Myocyte (in vitro differentiated cells): ENCODE measurements around the gene NUP62. TPM values are rescaled to one million over a fixed set of nuclear protein-coding genes. Genes with fewer than 3 reads are reported as not detected.
A peak's percentile ranks its signal among the peaks of the same experiment; 100 is the strongest.

ENCODE experiments used
- DNase-seq: peaks from one replicate; pipeline ENCODE4 v3.0.0-alpha.2; 2012; ENCODE audit warnings: low read depth
- total RNA-seq: library from RNA; depleted of rRNA; stranded (reverse); fragments of >200 nt; gene quantifications from 2 replicates; pipeline ENCODE4 v1.2.3, GENCODE V29; 2014

NUP62 gene
- total RNA-seq, 1 donor from 2014 or later: 54.1 TPM

DNA sequence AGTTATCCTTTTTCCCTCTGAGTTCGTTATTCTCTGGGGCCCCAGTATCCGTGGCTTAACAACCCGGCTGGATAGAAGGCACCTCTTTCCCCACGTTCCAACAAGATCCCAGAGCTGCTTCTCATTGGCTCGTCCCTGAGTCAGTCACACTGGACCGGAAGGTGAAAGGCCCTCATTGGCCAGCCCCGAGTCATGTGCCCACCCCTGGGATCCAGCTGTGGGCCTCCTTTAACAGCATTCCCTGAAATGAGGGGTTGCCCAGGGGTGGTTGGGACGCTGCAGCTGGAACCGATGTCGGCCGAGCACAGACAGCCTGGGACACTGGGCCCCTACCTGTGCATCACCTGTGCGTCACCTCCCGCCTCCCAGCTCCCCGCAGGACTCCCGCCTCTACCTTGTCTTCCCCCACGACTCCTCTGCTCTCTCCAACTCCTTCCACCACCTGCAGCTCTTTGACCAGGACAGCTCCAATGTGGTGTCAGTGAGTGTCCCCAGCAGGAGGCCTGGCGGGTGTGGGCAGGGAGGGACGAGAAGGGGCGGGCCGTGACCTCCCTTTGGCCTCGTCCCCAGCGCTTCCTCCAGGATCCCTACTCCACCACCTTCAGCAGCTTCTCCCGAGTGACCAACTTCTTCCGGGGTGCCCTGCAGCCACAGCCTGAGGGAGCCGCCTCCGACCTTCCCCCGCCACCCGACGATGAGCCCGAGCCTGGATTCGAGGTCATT is 47.5 kb downstream of the NUP62 start:
- DNase-seq: no peak

DNA sequence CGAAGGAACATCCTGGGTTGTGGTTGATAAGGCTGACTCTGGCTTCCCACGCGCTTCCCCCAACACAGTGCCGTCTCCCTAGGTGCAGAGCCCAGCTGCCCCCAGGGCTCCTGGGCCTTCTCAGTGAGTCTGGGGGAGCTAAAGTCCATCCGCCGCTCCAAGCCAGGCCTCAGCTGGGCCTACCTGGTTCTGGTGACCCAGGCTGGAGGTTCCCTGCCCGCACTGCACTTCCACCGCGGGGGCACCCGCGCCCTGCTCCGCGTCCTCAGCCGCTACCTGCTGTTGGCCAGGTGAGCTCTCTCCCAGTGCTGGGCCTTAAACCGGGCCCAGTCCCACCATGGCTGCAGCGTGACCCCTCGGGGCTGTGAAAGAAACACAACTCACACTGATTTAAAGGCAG is 48.1 kb downstream of the NUP62 start:
- DNase-seq: no peak

DNA sequence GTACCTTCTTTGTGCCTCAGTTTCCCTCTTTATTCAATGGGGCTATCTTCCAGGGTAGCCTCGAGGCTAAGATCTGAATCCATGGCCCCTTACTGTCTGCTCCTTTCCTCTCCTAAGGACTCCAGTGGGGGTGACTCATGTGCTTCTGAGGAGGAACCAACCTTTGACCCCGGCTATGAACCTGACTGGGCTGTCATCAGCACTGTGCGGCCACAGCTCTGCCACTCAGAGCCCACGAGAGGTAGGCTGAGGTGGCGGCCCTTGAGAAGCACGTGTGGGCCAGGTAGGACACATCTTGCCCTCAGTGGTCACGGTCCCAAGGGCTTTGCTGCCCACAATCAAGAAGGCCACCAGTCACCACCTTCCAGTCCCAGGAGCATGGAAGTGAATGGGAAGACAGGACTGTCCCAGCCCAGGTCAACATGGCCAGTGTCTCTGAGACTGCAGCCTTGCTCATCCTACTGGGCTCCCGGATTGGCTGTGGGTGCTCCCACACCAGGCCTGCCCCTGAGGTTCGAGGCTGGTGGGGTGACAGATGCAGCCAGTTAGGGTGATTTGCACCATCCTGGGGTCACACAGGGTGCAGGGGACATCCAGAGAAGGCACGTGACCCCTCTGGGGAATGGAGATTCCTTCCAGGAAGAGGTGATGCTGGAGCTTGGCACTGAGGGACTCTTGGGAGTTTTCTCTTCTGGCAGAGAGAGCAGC is 49.0 kb downstream of the NUP62 start:
- no peak for DNase-seq

DNA sequence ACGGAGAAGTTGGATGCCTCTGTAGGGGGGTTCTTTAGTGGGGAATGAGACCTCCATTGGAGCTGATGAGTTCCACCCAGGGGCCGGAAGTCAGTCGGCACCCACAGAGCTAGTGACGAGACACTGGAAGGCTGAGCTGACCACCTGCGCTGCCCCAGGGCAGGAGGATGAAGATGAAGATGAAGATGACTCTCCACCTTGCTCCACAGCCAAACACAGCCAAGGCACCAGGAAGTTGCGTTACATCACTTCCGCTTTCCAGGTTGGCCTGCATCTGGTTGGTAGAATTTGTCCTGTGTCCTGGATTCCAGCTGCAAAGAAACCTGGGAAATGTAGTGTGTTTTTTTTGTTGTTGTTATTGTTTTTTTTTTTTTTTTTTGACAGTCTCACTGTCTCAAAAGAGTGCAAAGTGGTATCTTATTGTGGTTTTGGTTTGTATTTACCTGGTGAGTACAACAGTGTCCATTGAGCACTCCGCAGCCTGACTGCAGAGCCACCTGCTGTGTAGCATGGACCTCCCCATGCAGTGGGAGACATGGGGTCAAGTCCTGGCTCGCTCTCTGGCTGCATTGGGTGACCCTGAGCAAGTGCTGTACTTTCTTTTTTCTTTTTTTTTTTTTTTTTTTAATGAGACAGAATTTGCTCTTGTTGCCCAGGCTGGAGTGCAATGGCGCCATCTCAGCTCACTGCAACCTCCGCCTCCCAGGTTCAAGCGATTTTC is 49.9 kb downstream of the NUP62 start:
- DNase-seq: no peak

DNA sequence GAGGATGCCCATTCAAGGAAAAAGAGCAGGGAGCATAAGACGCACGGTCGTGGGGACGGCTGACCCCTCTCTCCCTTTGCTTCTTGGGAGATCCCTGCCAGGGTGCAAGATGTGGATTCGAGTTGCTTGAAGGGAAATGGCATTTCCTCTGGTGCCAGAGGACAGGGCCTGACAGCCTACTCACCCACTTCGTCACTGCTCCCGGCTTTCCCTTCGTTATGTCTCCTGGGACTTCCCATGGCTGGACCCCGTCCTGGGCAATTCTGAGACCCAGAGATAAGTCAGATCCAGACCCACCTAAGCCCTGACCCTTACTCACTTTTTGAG is 50.6 kb downstream of the NUP62 start:
- DNase-seq: no peak

DNA sequence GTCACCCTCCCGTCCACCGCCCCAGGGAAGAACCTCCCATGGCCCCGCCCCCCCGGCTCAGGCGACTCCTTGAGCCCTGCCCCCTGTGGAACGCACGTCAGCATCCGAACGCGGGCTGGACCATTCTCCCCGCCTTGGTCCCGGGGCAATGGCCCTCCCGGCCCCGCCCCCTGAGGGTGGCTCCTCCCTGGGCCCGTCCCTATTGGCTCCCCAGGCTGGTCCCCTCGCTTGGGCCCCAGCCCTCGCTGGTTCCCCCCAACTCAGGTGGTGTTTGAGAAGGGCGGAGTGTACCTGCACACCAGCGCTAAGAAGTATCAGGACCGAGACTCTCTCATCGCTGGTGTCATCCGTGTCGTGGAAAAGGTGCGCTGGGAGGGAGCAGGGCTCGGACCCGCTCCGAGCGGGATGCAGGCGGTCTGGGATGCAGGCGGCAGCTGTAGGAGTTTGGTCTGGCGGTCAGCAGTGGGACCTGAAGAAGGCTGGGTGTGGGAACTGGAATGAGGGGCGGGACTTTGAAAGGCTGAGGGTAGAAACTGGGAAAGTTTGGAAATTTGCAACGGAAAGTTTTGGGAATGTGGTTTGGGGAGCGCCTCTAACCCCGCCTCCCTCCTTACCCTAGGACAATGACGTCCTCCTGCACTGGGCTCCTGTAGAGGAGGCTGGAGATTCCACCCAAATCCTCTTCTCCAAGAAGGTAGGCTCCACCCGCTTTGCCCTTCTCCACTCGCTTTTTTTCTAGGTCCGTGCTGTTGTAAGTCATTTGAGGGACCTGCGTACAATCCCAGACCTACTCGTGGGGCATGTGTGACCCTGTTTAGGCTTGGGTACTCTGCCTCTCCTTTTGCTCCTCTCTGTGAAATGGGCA is 51.2 kb downstream of the NUP62 start:
- peak; percentile 98 for DNase-seq

DNA sequence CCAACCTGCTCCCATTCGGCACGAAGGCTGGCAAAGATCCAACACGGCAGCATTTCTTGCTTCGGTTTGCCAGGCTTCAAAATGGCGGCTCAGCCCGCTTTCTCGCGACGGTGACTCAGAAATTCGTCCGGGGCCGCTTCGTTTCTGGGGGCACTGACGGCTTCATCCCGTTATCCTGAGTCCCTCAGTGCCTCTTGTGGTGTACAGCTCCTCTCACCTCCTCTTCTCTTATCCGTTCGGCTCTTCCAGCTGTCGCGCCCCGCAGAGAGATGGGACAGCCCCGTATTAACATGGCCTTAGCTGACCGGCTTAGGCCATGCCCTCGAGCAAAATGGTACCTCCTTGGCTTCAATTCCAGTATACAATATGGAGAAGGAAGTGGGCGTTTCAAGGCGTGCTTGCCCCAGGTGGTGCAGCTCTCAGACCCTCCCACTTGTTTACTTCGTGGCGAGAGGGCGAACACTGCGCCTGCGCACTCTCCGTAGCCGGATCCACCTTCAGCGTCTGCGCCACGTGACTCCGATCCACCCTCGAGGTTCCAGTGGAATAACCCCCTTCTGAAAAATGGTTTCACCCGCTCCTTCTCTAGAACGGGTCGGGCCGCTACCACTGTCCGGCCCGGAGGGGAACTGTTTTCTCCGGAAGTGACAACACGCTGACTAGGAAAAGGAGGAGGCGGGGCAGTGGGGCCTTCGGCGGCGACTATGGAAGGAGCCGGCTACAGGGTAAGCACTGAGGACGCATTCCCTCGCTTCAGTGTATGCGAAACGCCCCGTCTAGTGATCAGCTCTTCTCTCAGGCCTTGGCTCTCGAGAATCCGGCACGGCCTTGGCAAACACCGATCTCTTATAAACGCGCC is 52.1 kb downstream of the NUP62 start, which contains the start of the genes AKT1S1 and TBC1D17:
AKT1S1 (minus strand) TSS at position 336 of the 859 bp plus-strand sequence. CDS start 4,060 bp downstream, outside the sequence.
TBC1D17 (plus strand) TSS at position 683 of the 859 bp plus-strand sequence; CDS start at position 705, 22 bp downstream.
- peak; percentile 100 for DNase-seq

DNA sequence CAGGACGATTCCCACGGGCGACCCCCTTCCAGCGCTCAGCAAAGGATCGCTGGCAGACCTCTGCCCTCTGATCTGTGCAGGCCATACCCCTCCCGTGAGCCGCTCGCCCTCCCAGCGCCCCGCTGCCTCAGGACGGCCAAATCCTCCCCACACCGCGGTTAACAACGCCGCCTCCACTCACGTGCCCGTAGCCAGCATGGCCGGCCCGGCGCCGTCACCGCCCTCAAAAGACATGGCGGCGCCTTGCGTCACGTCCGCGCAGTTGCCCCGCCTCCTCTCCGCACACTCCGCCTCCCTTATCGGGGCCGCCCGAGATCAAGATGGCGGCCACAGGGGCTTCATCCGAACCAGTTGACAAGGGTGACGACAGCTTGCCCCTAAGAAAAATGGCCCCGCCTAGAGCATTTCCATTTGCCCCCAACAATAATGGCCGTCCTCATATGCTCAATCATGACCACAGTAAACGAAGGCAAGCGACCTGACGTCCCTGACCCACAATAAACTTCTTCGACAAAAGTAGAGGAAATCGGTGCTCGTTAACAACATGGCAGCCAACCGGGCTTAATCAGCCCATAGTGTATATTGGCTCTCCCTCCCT is 52.8 kb downstream of the NUP62 start:
- peak; percentile 98 for DNase-seq

DNA sequence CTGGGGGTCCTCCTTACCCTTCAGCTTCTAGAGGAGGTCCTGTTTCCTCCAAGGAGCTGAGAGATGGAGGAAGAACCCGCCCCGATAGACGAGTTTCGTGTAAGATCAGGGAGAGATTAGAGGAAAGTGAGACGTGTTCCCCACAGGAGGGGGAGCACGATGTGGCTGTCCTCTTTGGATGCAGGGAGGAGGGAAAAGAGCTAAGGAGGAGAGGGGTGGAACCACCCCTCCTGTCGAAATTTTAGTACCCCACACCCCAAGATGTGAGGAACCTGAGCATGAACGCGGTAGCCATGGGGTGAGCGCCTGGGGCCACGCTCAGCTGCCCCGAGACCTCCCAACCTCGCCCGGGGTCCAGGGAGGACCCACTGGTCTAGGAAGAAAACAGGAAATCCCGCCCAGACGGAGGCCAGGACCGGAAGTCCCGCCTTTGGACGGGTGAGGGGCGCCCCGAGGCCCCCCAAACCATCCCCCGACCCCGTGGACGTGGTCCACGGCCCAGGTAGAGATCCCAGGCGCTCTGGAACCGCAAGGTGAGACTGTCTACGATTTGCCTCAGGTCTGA is 53.4 kb downstream of the NUP62 start:
- DNase-seq: peak; percentile 67

DNA sequence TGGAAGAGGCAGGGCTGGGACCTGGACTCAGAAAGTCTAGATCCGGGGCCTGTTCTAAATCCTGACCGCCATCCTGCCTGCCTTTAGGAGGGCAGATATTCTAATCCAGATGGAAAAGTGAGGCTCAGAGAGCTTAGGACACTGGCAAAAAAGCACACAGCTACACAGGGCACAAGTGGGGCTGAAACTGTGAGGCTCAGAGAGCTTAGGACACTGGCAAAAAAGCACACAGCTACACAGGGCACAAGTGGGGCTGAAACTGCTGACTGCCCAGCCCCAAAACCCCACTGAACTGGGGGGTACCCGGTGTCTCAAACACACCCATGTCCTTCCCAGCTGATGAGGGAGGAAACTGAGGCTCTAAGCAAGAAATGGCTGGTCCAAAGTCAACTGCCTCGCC is 54.1 kb downstream of the NUP62 start:
- DNase-seq: no peak

DNA sequence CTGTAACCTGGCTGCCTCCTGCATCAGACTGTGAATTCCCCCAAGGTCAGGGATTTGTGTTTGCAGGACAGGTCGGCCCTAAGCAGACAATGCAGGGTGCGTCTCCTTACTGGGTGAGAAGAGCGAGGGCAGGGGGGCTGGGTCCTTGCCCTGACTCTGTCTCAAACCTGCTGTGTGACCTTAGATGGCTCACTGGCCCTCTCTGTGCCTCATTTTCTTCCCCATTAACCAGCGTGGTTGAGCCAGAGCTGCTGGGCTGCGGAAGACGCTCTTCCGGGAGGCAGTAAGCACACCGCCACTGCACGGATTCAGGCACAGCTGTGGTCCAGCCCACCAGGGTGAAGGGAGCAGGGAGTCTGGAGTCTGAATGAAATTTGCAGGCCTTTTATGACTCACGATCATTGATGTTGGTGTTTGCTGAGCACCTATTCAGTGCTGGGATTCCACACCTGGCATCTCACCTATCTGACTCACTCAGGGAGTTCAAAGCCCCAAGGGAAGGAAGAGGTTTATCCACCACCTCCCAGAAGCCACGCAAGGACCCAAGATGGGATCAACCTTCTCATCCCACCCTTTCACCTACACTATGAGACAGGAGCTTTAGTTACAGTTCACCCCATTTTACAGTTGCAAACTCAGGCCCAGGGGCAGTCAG is 54.7 kb downstream of the NUP62 start:
- DNase-seq: no peak

DNA sequence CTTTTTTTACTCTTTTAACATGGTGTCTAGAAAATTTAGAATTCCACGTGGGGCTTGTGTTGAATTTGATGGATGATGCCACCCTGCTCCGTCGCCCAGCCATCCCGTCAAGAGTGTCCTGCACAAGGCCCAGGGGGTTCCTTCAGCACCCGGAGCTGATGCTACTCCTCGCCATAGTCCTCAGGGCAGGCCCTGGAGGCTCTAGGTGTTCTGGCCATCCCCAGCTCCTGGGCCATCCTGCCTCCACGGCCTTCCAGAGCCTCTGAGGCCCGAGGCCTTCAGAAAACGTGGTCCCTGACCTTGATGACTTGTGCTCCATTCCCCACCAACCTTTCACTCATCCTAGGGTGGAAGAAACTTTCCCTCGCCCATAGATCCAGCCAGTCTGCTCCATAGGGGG is 55.5 kb downstream of the NUP62 start:
- DNase-seq: no peak

DNA sequence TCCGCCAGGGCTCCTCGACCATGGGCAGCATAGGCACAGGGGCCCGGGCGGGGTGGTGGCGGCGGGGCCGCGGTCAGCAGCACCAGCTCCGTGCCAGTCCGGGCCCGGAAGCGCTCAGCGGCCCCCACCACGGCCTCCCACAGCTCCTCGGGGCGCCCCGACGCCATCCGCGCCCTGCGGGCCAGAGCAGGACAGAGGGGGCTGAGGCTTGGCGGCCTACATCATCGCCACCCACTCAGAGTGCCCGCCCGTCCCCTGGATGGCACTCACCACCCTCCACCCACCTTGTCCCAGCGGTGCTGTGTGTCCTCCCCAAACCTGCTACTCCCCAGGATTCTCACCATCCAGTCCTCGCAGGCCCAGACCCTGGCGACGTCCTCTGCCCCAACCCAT is 56.2 kb downstream of the NUP62 start:
- no peak for DNase-seq

DNA sequence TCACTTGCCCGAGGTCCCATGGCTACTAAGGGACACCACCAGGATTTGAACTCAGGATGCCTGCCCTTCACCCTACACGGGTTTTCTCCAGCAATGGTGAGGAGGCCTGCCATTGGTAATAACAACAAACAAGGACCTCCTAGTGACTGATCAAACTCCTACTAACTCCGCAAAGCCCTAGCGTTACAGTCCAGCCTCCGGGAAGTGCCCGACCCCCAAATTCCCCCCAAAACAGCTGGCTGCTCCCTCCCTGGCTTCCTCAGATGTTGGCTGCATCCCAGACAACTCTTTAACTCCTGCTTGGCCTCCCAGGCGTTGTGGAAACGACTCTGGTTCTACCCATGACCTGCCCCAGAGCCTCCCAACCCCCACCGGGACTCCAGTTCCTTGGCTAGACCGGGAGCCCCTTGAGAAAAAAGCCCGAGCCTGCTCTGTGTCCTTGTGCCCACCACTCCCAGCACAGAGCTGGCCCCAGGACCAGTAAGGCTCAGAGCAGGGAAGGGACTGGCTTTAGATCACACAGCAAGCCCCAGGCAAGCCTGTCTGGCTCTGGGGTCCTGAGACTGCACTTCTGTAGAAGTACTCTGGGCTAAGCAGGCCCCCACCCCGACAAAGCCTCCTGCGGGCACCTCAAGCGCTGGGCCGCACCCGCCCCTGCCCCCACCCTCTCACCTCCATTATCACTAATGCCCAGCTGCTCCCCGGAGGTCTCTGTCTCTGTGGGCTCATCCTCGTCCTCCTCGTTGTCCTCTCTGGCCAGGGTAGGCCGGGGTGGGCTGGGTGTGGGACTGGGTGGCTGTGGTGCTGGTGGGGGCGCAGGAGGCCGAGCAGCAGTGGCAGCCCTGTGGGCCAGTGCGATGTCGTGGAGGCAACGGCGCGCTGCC is 56.8 kb downstream of the NUP62 start:
- no peak for DNase-seq

DNA sequence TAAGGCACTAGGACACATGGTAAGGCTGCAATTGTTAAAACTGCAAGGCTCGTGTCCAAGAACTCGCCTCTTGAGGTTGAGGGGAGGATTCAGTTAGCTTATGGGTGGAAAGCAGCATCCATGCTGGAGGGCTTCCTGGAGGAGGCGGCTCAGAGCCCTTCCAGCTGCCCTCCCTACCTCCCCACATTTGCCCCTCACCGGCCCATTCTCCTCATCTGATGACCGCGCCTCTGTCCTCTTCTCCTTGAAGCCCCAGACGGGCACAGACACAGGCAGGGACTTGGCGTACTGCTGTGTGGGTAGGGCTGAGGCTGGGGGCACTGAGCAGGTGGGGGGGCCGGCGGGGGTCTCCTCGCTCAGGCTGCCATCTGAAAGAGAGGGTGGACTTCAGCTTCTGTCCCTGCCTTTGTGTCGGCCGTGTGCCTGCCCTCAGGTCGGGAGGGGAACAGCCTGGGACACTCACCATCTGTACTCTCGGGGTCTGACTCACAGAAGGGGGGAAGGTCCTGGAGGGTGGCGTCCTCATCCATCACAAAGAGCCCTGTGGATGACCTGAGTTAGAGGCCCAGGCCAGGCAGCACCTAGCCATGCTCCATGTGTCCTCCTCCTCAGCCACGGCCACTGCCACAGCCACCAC is 57.8 kb downstream of the NUP62 start:
- no peak for DNase-seq

DNA sequence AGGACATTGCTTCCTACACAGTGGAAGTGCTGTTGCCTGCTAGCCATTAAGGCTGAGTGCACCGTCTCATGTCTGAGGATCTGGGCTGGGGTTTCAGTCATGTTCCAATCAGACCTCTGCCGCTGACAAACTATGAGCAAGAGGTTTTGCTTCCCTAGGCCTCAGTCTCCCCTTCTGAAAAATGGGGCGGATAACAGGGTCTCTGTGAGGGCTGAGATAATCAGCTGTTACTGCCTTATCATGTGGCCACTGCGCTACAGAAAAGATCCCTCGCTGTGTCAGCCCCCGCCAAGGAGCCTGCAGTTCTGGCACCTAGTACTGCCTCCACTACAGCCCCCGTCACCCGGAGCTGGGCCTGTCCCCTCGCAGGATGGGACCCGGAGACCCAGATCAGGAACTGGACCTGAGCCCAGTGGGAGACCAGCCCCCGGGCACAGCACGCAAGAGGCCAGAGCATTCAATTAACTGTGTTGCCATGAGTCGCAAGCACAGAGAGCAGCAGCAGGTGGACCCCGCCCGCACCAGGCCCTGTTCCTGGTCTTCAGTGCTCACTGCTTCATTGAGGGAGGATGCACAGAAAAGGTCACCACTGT is 58.9 kb downstream of the NUP62 start:
- DNase-seq: no peak
